Measurements from ENCODE around the gene B3GAT1.

Gene B3GAT1

GRCh38 chr11:134370526-134371435 lies 41.3 kb downstream of the B3GAT1 start:
- DNase-seq: no peak

DNA sequence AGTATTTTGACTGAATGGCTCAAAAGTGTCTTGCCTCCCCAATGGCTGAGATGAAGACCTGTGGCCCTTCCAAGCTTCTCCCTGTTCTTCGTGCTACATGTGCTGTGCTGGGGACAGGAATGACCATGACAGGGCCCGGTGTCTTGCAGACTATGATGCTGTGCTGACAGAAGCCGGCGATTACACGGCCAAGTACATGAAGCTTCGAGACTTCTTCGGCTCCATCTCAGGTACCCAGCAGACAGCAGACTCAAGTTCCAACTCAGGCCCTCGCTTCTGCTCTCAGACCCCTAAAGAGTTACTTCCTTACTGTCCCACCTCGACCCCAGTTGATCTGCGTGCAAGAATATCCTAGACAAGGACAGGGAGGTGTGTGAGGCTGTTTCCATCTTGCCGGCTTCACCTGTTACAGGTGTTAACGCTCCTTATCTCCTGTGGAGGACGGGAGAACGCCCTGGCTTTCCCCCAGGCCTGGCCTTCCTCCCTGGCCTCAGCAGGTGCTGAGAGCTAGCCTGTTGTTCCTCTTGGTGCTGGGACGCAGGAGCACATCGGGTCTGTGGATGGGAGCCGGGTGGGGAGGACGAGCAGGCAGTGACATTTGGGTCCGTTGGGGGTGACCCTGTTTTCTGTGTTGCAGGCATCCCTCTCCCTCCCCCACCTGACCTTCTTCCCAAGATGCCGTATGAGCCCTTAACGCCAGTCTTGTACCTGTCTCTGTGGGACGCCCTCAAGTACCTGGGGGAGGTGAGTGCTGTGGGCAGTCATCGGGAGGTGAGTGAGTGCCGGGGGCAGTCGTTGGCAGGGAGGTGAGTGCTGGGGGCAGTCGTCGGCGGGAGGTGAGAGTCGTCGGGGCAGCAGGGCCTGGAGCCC lies 42.2 kb downstream of the B3GAT1 start:
- no peak for DNase-seq

- no peak for DNase-seq
Measured at GRCh38 chr11:134367781-134368180, 44.3 kb downstream of the B3GAT1 start.

GRCh38 chr11:134366254-134366653 lies 45.8 kb downstream of the B3GAT1 start:
- DNase-seq: no peak

DNA sequence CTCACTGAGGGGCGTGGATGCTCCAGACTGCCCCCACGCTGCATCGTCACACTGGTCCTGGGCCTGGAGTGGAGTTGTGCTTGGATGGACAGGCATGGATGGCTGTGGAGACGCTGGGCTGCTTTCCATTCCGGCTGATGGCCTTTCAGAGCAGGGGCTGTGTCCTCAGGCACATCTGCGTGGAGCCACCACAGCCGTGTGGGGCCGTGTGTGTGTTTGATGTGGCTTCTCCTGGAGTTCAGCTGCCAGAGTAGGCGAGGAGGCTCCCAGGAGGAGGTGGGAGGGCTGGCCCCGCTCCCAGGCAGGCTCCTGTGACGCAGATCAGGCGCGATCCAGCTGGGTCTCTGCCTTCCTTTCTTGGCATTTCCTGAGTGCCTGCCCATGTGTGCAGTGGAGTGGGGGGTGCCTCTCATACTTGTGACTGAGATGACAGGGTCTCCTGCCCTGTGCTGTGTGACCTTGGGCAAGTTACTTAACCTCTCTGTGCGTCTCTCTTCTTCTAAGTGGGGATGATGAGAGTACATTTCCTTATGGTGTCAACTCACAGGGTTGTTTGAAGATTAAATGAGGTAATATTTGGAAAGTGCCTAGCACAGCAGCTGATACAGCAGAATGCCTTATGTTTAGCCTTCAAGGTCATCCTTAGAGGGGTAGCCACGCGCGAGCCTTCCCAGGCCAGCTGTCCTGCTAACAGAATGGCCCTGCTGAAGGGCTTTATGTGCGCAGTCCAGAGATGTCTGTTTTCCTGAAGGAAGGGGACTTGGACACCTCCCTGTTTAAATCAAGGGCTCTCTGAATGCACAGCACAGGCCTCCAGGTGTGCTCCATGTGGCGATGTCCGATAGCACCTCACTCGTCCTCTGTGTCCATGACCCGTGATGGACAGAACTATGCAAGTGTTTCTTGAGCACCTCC lies 46.8 kb downstream of the B3GAT1 start:
- DNase-seq: no peak

DNA sequence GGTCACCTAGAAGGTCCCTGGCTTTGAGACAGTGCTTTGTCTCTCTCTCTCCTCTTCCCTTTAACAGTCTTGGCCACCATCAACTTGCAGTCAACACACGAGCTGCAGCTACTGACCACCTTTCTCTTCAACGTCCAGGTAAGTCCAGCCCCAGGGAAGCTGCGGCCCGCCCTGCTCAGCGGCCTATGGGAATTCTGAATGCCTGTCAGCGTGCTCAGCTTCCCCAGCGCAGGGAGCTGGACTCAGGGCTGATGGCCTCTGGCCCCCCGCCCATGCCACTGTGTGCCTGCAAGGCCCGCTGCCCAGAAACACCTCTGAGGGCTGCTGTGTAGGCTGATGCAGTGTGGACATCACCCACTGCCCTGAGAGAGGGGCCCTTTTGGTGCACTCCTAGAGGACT lies 47.8 kb downstream of the B3GAT1 start:
- DNase-seq: no peak

GRCh38 chr11:134363592-134363991 lies 48.5 kb downstream of the B3GAT1 start:
- DNase-seq: no peak

- DNase-seq: no peak
Measured at GRCh38 chr11:134363161-134363560, 48.9 kb downstream of the B3GAT1 start.

GRCh38 chr11:134362192-134362901 lies 49.7 kb downstream of the B3GAT1 start:
- no peak for DNase-seq

DNA sequence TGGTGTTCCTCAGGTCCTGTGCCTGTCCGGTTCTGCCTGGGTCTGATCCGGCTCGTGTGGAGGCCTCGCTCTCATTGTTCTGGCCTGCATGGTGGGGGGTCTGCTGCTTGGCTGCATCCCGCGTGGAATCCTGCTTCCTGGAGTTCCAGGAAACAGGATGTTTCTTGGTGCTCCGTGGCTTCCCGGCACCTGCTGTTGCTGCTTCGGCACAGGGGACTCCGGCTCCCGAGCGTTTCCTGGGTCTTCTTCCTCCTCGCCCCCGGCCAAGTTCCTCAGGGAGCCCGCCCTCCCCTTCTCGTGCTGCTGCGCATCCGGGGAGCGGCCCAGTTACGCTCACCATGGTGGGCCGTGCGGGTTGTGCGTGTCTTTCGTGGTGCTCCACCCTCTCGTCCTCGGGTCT lies 50.4 kb downstream of the B3GAT1 start:
- no peak for DNase-seq

- no peak for DNase-seq
Measured at GRCh38 chr11:134360050-134360835, 51.8 kb downstream of the B3GAT1 start.

GRCh38 chr11:134359646-134360045 lies 52.4 kb downstream of the B3GAT1 start:
- DNase-seq: no peak

GRCh38 chr11:134358856-134359490 lies 53.1 kb downstream of the B3GAT1 start:
- no peak for DNase-seq

GRCh38 chr11:134358165-134358855 lies 53.7 kb downstream of the B3GAT1 start:
- DNase-seq: no peak

- no peak for DNase-seq
Measured at GRCh38 chr11:134357545-134357839, 54.5 kb downstream of the B3GAT1 start.

DNA sequence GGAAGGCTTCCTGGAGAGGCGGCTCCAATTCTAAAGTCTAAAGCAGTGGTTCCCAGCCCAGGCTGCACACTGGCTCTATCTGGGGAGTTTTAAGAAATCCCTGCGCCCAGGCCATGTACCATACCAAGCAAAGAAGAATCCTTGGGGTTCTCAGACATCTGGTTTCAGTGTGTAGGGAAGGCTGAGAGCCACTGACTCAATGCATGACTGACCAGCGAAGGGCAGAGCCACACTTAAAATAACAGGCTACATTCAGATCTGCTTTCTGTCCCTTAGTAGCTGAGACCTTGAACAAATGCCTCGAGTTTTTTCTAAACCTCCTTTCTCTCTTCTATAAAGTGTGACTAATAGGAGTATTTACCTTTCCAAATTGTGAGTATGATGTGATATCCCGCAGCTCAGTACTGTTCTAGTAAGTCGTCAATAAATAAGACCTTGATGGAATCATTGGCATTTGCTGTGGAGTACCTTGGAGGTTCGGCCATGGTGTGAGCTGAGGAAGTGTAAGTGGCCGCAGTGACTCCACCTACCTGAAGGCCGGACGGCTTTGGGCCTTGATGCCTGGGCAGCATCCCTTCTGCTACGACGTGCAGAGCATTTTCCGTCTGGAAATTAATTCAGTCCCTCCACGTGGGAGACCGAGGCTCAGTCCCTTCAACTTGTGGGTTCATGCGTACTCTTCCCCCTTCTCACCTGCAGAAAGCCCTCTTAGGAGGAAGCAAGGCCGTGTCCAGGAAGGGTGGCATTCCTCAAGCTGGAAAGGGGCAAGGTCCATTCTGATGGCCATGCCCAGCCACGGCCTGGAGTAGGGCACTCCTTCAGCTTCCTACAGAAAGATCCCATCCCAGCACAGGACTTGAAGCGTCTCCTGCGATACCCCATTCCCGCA lies 55.1 kb downstream of the B3GAT1 start:
- DNase-seq: no peak

DNA sequence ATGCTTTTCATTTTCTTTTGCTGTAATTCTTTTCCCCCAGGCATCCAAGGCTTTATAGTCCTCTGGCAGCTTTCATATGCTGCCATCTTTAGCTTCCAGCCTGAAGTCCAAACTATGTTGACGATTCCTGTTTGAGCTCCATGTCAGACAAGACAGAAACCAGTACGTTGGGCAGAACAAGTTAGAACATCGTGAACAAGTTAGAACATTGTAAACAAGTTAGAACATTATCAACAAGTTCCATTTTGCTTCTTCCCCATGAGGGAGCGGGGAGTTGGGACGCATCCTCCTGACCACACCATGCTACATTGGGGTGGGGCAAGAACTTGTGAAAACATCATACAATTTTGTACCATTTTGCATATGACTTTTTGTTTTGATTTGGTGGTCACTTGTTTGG lies 56.4 kb downstream of the B3GAT1 start:
- no peak for DNase-seq

DNA sequence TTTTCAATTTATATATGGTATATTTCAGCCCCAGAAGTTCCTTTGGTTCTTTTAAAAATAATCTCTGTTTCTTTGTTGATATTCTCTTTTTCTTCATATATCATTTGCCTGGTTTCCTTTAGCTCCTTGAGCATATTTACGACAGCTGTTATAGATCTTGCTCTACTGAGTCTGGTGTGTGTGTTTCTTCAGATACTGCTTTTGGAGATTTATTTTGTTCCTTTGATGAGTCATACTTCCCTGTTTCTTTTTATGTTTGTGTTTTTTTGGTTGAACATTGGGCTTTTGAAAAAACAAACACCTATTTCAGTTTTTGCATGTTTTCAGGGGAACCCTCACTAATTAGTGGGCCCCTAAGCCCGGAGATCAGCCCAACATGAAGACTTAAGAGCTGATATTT lies 56.9 kb downstream of the B3GAT1 start:
- DNase-seq: no peak

DNA sequence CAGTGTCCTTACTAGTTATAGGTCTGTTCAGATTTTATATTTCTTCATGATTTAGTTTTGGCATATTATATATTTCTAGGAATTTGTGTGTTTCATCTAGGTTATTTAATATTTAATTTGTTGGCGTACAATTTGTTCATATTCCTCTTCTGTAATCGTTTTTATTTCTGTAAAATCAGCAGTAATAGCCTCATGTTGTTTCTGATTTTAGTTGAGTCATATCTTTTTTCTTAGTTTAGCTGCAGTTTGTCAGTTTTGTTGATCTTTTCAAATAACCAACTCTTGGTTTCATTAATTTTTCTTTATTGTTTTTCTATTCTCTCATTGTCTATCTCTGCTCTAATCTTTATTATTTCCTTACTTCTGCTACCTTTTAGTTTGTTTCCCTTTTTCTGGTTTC lies 59.9 kb downstream of the B3GAT1 start:
- no peak for DNase-seq
